Measurements from ENCODE around the gene SH2B3. TPM values are rescaled to one million over a fixed set of nuclear protein-coding genes. Genes with fewer than 3 reads are reported as not detected.

SH2B3 gene
- total RNA-seq, 1 donor from 2014 or later = 93.7 TPM

- DNase-seq (ENCODE audit: low spot score) = no peak
- peaks cover 79% of the 10 kb centered on the region for H3K4me1 Mint-ChIP-seq (ENCODE audit: unreplicated experiment)
Observed at GRCh38 chr12:111440631-111441030, 34.9 kb downstream of the SH2B3 start.

GRCh38 chr12:111441107-111441928, 35.6 kb downstream of the SH2B3 start:
- no peaks in the 10 kb centered on the region for H3K9me3 Mint-ChIP-seq (ENCODE audit: unreplicated experiment)
- no peak for DNase-seq (ENCODE audit: low spot score)
- H3K27me3 Mint-ChIP-seq (ENCODE audit: unreplicated experiment) = peaks cover 27% of the 10 kb centered on the region
- peaks cover 79% of the 10 kb centered on the region for H3K4me1 Mint-ChIP-seq (ENCODE audit: unreplicated experiment)
- no peak overlapping the region for H3K27ac Mint-ChIP-seq (ENCODE audit: unreplicated experiment)
- H3K4me3 Mint-ChIP-seq (ENCODE audit: unreplicated experiment) = peak overlapping the region; percentile 32
- peaks cover 38% of the 10 kb centered on the region for H3K36me3 Mint-ChIP-seq (ENCODE audit: low read depth, unreplicated experiment)
- TF ChIP-seq, protein P1, sequence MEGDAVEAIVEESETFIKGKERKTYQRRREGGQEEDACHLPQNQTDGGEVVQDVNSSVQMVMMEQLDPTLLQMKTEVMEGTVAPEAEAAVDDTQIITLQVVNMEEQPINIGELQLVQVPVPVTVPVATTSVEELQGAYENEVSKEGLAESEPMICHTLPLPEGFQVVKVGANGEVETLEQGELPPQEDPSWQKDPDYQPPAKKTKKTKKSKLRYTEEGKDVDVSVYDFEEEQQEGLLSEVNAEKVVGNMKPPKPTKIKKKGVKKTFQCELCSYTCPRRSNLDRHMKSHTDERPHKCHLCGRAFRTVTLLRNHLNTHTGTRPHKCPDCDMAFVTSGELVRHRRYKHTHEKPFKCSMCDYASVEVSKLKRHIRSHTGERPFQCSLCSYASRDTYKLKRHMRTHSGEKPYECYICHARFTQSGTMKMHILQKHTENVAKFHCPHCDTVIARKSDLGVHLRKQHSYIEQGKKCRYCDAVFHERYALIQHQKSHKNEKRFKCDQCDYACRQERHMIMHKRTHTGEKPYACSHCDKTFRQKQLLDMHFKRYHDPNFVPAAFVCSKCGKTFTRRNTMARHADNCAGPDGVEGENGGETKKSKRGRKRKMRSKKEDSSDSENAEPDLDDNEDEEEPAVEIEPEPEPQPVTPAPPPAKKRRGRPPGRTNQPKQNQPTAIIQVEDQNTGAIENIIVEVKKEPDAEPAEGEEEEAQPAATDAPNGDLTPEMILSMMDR (IDR thresholded peaks at IDR 0.05; ENCODE audit: unreplicated experiment) = no peak

More at GRCh38 chr12:111440631-111441030, 34.9 kb downstream of the SH2B3 start:
- Mint-ChIP-seq H3K9me3 (ENCODE audit: unreplicated experiment) (no peaks in the 10 kb centered on the region), H3K27ac (ENCODE audit: unreplicated experiment) (peak overlapping the region; percentile 77), H3K36me3 (ENCODE audit: low read depth, unreplicated experiment) (peaks cover 40% of the 10 kb centered on the region), H3K4me3 (ENCODE audit: unreplicated experiment) (peak overlapping the region; percentile 32), H3K27me3 (ENCODE audit: unreplicated experiment) (peaks cover 24% of the 10 kb centered on the region)
- TF ChIP-seq, protein P1 (IDR thresholded peaks at IDR 0.05; ENCODE audit: unreplicated experiment) = no peak

GRCh38 chr12:111442301-111443045, 36.8 kb downstream of the SH2B3 start:
- Mint-ChIP-seq H3K9me3 (ENCODE audit: unreplicated experiment) (no peaks in the 10 kb centered on the region), H3K27me3 (ENCODE audit: unreplicated experiment) (peaks cover 32% of the 10 kb centered on the region), H3K4me3 (ENCODE audit: unreplicated experiment) (peak overlapping the region; percentile 59), H3K36me3 (ENCODE audit: low read depth, unreplicated experiment) (peaks cover 39% of the 10 kb centered on the region), H3K27ac (ENCODE audit: unreplicated experiment) (peak overlapping the region; percentile 91), H3K4me1 (ENCODE audit: unreplicated experiment) (peaks cover 78% of the 10 kb centered on the region)
- TF ChIP-seq, protein P1 (IDR thresholded peaks at IDR 0.05; ENCODE audit: unreplicated experiment) = no peak
- no peak for DNase-seq (ENCODE audit: low spot score)

- no peak for DNase-seq (ENCODE audit: low spot score)
- Mint-ChIP-seq H3K9me3 (ENCODE audit: unreplicated experiment) (no peaks in the 10 kb centered on the region), H3K4me1 (ENCODE audit: unreplicated experiment) (peaks cover 77% of the 10 kb centered on the region), H3K4me3 (ENCODE audit: unreplicated experiment) (peak overlapping the region; percentile 57), H3K36me3 (ENCODE audit: low read depth, unreplicated experiment) (peaks cover 42% of the 10 kb centered on the region), H3K27ac (ENCODE audit: unreplicated experiment) (peak overlapping the region; percentile 91), H3K27me3 (ENCODE audit: unreplicated experiment) (peaks cover 37% of the 10 kb centered on the region)
- TF ChIP-seq, protein P1 (IDR thresholded peaks at IDR 0.05; ENCODE audit: unreplicated experiment) = no peak
Observed at GRCh38 chr12:111443086-111443485, 37.4 kb downstream of the SH2B3 start.
